K562 (cell line): ENCODE measurements around the gene CHAD. TPM values are rescaled to one million over a fixed set of nuclear protein-coding genes. Genes with fewer than 3 reads are reported as not detected.

Experiments used
- ATF1 ChIP-seq, 2 experiments: fragments of 450-650 bp in 1 of 2; IDR thresholded peaks; 2 replicates each; pipeline ENCODE4 v1.6.1; 2016; ENCODE audit warnings: missing compliant biosample characterization in 1 of 2, missing genetic modification characterization in 1 of 2
- DMBX1 ChIP-seq: fragments of 250-450 bp; sonication (Bioruptor Pico); IDR thresholded peaks from 2 replicates; pipeline ENCODE4 v1.8.0; 2022; ENCODE audit warnings: inconsistent platforms, mild to moderate bottlenecking, moderate library complexity, borderline replicate concordance
- MTA3 ChIP-seq: fragments of 450-650 bp; formaldehyde crosslinking; IDR thresholded peaks from 2 replicates; pipeline ENCODE4 v1.6.1; 2017; ENCODE audit warnings: mild to moderate bottlenecking, borderline replicate concordance
- NFE2L1 ChIP-seq: fragments of 450-650 bp; IDR thresholded peaks from 2 replicates; pipeline ENCODE4 v1.6.1; 2016; ENCODE audit warnings: missing genetic modification characterization, low read depth, mild to moderate bottlenecking, missing compliant biosample characterization, moderate library complexity, borderline replicate concordance
- PHF20 ChIP-seq: fragments of 450-650 bp; IDR thresholded peaks from 2 replicates; pipeline ENCODE4 v1.6.1; 2018; ENCODE audit not compliant: partially characterized antibody
- POLR2AphosphoS5 ChIP-seq: IDR thresholded peaks from 2 replicates; pipeline ENCODE4 v1.6.1; 2011; ENCODE audit warnings: mild to moderate bottlenecking, low read depth, low read length, moderate library complexity; ENCODE audit not compliant: control insufficient read depth, insufficient read depth
- SIN3A ChIP-seq, 2 experiments: fragments of 150-350 bp in 1 of 2; IDR thresholded peaks; 2 replicates each; pipeline ENCODE4 v1.6.1; 2011 to 2016; ENCODE audit warnings: borderline replicate concordance in 2 of 2, low read depth in 2 of 2, low read length in 2 of 2, mild to moderate bottlenecking in 2 of 2, moderate library complexity in 2 of 2; ENCODE audit not compliant: control insufficient read depth in 1 of 2
- ZBED1 ChIP-seq: IDR thresholded peaks from 2 replicates; pipeline ENCODE4 v1.6.1; 2014
- ZNF586 ChIP-seq: fragments of 450-650 bp; formaldehyde crosslinking; conservative IDR thresholded peaks from 2 replicates; pipeline ENCODE4 v1.4.0; 2020; ENCODE audit warnings: mild to moderate bottlenecking, moderate library complexity
- polyA plus RNA-seq, 8 experiments: library from polyadenylated mRNA; depleted of rRNA in 4 of 8; stranded (reverse) in 5 of 8; unstranded in 3 of 8; fragments of >200 nt; fragmentation: Nextera tagmentation in 2 of 8; fragmentation: Illumina TruSeq in 1 of 8; extraction: Ambion mirVana in 2 of 8; extraction: Trizol in 1 of 8; gene quantifications; 2 replicates each; pipeline versions ENCODE4 v1.2.1 to v1.2.3, GENCODE V29; 2011 to 2014; ENCODE audit warnings: inconsistent platforms in 1 of 8, missing spikeins in 1 of 8
- total RNA-seq, 7 experiments: library from RNA; depleted of rRNA in 6 of 7; stranded (reverse); fragments of >200 nt in 6 of 7; fragmentation: Illumina TruSeq in 2 of 7; extraction: Trizol in 2 of 7; gene quantifications; 2 replicates each; pipeline versions ENCODE4 v1.2.1 to v1.2.3, GENCODE V29; 2011 to 2021; ENCODE audit warnings: low replicate concordance in 1 of 7
- TF ChIP-seq, protein P1 (sequence below): fragments of 450-650 bp; IDR thresholded peaks from 2 replicates; pipeline ENCODE4 v1.6.1; 2017; ENCODE audit warnings: antibody characterized with exemption, mild to moderate bottlenecking
- TF ChIP-seq, protein P2 (sequence below): IDR thresholded peaks from 2 replicates; pipeline ENCODE4 v1.6.1; 2016; ENCODE audit warnings: missing genetic modification characterization, missing compliant biosample characterization
- TF ChIP-seq, protein P3 (sequence below): fragments of 450-650 bp; formaldehyde crosslinking; IDR thresholded peaks from 2 replicates; pipeline ENCODE4 v1.4.0; 2020; ENCODE audit warnings: mild to moderate bottlenecking, moderate library complexity
- TF ChIP-seq, protein P4 (sequence below): fragments of 250-450 bp; sonication (Bioruptor Pico); IDR thresholded peaks from 2 replicates; pipeline ENCODE4 v1.5.0; 2021
- TF ChIP-seq, protein P5 (sequence below), 2 experiments: fragments of 450-650 bp; IDR thresholded peaks; 2 replicates each; pipeline ENCODE4 v1.6.1; 2016

Gene CHAD
- total and polyA plus RNA-seq, 9 of the 15 experiments (the other 6 are each of a cell fraction or from before 2014, with no cell fraction given), result not detected

DNA sequence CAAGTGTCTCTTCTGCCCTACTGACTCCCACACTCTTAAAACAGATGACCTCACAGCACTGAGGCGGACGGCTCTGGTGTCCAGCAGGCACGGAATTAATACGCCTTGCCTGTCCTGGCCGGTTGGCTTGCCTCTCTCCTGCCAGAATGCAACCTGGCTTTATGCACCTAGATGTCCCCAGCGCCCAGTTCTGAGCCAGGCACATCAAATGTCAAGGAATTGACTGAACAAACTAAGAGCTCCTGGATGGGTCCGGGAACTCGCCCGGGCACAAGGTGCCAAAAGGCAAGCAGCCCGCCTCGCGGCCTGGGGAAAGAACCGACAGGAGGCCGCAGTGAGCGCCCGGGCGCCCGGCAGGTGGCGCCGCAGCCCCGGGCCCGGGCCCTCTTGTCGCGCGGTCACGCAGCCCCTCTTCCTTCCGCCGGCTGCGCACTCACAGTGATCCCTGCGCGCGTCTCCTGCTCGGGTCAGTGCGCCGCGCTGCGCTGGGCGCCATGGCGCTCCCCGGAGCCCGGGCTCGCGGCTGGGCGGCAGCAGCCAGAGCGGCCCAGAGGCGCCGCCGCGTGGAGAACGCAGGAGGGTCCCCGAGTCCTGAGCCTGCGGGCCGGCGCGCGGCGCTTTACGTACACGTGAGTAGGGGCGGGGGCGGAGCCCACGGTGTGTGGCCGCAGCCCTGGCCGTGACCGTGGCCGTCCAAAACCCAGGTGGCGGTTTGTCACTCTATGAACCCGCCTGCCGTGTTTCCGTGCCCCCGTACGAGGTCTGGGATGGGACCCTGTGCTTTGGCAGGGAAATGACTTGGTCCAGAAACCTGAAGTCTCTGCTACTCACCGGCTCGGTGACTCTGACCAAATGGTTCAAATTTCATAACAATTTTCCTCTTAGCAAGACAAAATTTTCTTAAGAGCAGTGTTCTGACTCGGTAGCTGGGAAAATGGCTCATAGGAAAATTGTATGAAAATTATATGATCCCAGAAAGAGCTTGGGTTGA, 10.0 kb upstream of the CHAD start, which contains the start of gene RSAD1 (continued):
- TF ChIP-seq ATF1 (CRISPR knock-in tag; IDR thresholded peaks at IDR 0.05) (peak; percentile 38; the same call in 1 of the 2 replicates), ATF1 (tag; IDR thresholded peaks at IDR 0.05) (peak; percentile 90), DMBX1 (peak; percentile 64; the same call in 1 of the 2 replicates), NFE2L1 (tag) (no peak), POLR2AphosphoS5 (peak; percentile 72), PHF20 (peak; percentile 78), ZNF586 (CRISPR knock-in tag) (0 out of 2 replicates have a peak, but pooled peaks have one; percentile 12), SIN3A (IDR thresholded peaks at IDR 0.05; ENCODE audit: borderline replicate concordance in 2 of 2, control insufficient read depth in 1 of 2, low read depth in 2 of 2, low read length in 2 of 2) (peak; percentile 0 to 83; a peak in 3 of 4 replicates), MTA3 (peak; percentile 90; the same call in 1 of the 2 replicates), ZBED1 (0 out of 2 replicates have a peak, but pooled peaks have one; percentile 35)
- TF ChIP-seq, protein P1, sequence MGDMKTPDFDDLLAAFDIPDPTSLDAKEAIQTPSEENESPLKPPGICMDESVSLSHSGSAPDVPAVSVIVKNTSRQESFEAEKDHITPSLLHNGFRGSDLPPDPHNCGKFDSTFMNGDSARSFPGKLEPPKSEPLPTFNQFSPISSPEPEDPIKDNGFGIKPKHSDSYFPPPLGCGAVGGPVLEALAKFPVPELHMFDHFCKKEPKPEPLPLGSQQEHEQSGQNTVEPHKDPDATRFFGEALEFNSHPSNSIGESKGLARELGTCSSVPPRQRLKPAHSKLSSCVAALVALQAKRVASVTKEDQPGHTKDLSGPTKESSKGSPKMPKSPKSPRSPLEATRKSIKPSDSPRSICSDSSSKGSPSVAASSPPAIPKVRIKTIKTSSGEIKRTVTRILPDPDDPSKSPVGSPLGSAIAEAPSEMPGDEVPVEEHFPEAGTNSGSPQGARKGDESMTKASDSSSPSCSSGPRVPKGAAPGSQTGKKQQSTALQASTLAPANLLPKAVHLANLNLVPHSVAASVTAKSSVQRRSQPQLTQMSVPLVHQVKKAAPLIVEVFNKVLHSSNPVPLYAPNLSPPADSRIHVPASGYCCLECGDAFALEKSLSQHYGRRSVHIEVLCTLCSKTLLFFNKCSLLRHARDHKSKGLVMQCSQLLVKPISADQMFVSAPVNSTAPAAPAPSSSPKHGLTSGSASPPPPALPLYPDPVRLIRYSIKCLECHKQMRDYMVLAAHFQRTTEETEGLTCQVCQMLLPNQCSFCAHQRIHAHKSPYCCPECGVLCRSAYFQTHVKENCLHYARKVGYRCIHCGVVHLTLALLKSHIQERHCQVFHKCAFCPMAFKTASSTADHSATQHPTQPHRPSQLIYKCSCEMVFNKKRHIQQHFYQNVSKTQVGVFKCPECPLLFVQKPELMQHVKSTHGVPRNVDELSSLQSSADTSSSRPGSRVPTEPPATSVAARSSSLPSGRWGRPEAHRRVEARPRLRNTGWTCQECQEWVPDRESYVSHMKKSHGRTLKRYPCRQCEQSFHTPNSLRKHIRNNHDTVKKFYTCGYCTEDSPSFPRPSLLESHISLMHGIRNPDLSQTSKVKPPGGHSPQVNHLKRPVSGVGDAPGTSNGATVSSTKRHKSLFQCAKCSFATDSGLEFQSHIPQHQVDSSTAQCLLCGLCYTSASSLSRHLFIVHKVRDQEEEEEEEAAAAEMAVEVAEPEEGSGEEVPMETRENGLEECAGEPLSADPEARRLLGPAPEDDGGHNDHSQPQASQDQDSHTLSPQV, result peak; percentile 86
- TF ChIP-seq, protein P2, sequence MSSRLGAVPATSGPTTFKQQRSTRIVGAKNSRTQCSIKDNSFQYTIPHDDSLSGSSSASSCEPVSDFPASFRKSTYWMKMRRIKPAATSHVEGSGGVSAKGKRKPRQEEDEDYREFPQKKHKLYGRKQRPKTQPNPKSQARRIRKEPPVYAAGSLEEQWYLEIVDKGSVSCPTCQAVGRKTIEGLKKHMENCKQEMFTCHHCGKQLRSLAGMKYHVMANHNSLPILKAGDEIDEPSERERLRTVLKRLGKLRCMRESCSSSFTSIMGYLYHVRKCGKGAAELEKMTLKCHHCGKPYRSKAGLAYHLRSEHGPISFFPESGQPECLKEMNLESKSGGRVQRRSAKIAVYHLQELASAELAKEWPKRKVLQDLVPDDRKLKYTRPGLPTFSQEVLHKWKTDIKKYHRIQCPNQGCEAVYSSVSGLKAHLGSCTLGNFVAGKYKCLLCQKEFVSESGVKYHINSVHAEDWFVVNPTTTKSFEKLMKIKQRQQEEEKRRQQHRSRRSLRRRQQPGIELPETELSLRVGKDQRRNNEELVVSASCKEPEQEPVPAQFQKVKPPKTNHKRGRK (tag), result no peak
- TF ChIP-seq, protein P3, sequence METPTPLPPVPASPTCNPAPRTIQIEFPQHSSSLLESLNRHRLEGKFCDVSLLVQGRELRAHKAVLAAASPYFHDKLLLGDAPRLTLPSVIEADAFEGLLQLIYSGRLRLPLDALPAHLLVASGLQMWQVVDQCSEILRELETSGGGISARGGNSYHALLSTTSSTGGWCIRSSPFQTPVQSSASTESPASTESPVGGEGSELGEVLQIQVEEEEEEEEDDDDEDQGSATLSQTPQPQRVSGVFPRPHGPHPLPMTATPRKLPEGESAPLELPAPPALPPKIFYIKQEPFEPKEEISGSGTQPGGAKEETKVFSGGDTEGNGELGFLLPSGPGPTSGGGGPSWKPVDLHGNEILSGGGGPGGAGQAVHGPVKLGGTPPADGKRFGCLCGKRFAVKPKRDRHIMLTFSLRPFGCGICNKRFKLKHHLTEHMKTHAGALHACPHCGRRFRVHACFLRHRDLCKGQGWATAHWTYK (CRISPR knock-in tag), result peak; percentile 72
- TF ChIP-seq, protein P4, sequence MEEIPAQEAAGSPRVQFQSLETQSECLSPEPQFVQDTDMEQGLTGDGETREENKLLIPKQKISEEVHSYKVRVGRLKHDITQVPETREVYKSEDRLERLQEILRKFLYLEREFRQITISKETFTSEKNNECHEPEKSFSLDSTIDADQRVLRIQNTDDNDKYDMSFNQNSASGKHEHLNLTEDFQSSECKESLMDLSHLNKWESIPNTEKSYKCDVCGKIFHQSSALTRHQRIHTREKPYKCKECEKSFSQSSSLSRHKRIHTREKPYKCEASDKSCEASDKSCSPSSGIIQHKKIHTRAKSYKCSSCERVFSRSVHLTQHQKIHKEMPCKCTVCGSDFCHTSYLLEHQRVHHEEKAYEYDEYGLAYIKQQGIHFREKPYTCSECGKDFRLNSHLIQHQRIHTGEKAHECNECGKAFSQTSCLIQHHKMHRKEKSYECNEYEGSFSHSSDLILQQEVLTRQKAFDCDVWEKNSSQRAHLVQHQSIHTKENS (CRISPR knock-in tag), result no peak
- TF ChIP-seq, protein P5, sequence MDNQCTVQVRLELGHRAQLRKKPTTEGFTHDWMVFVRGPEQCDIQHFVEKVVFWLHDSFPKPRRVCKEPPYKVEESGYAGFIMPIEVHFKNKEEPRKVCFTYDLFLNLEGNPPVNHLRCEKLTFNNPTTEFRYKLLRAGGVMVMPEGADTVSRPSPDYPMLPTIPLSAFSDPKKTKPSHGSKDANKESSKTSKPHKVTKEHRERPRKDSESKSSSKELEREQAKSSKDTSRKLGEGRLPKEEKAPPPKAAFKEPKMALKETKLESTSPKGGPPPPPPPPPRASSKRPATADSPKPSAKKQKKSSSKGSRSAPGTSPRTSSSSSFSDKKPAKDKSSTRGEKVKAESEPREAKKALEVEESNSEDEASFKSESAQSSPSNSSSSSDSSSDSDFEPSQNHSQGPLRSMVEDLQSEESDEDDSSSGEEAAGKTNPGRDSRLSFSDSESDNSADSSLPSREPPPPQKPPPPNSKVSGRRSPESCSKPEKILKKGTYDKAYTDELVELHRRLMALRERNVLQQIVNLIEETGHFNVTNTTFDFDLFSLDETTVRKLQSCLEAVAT (IDR thresholded peaks at IDR 0.05), result peak in 1 of 2 experiments; percentile 46; a peak in 1 of 4 replicates
